Keratinocyte (primary cell): ENCODE measurements around the gene XPO1.

Source experiments
- EZH2 ChIP-seq: IDR thresholded peaks from one replicate; pipeline ENCODE4 v1.6.1; 2012; ENCODE audit warnings: inconsistent platforms, mild to moderate bottlenecking, low read length, moderate library complexity
- TF ChIP-seq, protein P1 (sequence below), 3 experiments: IDR thresholded peaks in 1 of 3; conservative IDR thresholded peaks in 1 of 3; optimal IDR thresholded peaks in 1 of 3; 2 replicates in 2 of 3; 3 replicates in 1 of 3; pipeline versions ENCODE3 to v1.5.1; 2011; ENCODE audit warnings: low read length in 3 of 3, mild to moderate bottlenecking in 3 of 3, moderate library complexity in 2 of 3, control low read depth in 1 of 3, inconsistent platforms in 1 of 3; ENCODE audit not compliant: insufficient read depth in 2 of 3; ENCODE audit errors: extremely low read depth in 1 of 3

GRCh38 chr2:61435291-61435690, 102.9 kb downstream of the XPO1 start:
- TF ChIP-seq, protein P1, sequence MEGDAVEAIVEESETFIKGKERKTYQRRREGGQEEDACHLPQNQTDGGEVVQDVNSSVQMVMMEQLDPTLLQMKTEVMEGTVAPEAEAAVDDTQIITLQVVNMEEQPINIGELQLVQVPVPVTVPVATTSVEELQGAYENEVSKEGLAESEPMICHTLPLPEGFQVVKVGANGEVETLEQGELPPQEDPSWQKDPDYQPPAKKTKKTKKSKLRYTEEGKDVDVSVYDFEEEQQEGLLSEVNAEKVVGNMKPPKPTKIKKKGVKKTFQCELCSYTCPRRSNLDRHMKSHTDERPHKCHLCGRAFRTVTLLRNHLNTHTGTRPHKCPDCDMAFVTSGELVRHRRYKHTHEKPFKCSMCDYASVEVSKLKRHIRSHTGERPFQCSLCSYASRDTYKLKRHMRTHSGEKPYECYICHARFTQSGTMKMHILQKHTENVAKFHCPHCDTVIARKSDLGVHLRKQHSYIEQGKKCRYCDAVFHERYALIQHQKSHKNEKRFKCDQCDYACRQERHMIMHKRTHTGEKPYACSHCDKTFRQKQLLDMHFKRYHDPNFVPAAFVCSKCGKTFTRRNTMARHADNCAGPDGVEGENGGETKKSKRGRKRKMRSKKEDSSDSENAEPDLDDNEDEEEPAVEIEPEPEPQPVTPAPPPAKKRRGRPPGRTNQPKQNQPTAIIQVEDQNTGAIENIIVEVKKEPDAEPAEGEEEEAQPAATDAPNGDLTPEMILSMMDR (optimal IDR thresholded peaks at IDR 0.05 in 1 of 3, IDR thresholded peaks at IDR 0.05 in 1 of 3, conservative IDR thresholded peaks at IDR 0.05 in 1 of 3; ENCODE audit: extremely low read depth in 1 of 3, insufficient read depth in 2 of 3, low read length in 3 of 3): no peak
- no peak for TF ChIP-seq EZH2
